ENCODE data around the gene IGHMBP2.

GRCh38 chr11:68958211-68958610, 54.5 kb downstream of the IGHMBP2 start:
- TF ChIP-seq CTCF (IDR thresholded peaks at IDR 0.05; ENCODE audit: poor library complexity, severe bottlenecking) (no peak), EP300 (conservative IDR thresholded peaks at IDR 0.05; ENCODE audit: poor library complexity, severe bottlenecking) (no peak), POLR2AphosphoS5 (IDR thresholded peaks at IDR 0.05) (no peak), RAD21 (conservative IDR thresholded peaks at IDR 0.05) (no peak)
- TF ChIP-seq, protein P1, sequence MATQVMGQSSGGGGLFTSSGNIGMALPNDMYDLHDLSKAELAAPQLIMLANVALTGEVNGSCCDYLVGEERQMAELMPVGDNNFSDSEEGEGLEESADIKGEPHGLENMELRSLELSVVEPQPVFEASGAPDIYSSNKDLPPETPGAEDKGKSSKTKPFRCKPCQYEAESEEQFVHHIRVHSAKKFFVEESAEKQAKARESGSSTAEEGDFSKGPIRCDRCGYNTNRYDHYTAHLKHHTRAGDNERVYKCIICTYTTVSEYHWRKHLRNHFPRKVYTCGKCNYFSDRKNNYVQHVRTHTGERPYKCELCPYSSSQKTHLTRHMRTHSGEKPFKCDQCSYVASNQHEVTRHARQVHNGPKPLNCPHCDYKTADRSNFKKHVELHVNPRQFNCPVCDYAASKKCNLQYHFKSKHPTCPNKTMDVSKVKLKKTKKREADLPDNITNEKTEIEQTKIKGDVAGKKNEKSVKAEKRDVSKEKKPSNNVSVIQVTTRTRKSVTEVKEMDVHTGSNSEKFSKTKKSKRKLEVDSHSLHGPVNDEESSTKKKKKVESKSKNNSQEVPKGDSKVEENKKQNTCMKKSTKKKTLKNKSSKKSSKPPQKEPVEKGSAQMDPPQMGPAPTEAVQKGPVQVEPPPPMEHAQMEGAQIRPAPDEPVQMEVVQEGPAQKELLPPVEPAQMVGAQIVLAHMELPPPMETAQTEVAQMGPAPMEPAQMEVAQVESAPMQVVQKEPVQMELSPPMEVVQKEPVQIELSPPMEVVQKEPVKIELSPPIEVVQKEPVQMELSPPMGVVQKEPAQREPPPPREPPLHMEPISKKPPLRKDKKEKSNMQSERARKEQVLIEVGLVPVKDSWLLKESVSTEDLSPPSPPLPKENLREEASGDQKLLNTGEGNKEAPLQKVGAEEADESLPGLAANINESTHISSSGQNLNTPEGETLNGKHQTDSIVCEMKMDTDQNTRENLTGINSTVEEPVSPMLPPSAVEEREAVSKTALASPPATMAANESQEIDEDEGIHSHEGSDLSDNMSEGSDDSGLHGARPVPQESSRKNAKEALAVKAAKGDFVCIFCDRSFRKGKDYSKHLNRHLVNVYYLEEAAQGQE (IDR thresholded peaks at IDR 0.05; ENCODE audit: borderline replicate concordance), result no peak

Data from neural cell (in vitro differentiated cells).